ENCODE results near the gene DLX2.

Gene DLX2

DNA sequence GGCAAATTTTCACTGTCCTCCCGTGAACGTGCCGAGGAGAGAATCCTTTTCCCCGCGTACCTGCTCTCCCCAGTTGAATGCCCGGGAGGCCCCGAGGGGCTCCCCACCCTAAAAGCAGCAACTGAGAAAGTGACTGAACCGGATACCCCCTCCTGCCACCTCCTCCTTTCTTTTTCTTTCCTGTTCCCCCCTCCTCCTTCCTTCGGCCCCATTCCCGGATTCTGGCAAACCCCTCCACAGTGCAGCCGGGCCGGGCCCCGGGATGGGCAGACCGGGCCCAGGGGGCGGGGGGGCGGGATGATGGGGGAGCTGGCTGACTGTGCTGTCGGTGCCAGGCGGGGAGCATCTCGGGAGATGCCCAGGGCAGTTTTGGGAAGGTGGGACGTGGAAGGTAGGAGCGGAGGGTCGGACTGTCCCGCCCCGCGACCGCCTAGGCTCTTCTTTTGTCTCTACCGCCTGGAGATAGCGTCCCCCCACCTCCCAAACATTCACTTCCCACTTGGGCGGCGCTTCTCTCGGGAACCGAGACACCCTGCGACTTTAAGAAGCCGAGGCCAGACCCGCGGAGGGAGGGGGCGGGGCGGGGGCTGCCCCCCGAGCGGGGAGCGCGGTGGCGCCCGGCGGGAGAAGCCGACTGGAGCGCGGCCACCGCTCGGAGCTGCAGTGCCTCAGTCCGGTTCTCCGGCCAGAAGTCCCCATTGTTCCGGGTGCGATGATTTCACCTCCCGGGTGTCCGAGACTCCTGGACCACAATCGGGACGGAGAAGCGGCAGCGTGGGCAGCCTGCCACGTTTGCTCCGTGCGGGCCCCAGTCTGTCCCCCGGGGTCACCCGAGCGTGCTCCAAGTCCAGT is 8.2 kb downstream of the DLX2 start:
- no peak for DNase-seq

DNA sequence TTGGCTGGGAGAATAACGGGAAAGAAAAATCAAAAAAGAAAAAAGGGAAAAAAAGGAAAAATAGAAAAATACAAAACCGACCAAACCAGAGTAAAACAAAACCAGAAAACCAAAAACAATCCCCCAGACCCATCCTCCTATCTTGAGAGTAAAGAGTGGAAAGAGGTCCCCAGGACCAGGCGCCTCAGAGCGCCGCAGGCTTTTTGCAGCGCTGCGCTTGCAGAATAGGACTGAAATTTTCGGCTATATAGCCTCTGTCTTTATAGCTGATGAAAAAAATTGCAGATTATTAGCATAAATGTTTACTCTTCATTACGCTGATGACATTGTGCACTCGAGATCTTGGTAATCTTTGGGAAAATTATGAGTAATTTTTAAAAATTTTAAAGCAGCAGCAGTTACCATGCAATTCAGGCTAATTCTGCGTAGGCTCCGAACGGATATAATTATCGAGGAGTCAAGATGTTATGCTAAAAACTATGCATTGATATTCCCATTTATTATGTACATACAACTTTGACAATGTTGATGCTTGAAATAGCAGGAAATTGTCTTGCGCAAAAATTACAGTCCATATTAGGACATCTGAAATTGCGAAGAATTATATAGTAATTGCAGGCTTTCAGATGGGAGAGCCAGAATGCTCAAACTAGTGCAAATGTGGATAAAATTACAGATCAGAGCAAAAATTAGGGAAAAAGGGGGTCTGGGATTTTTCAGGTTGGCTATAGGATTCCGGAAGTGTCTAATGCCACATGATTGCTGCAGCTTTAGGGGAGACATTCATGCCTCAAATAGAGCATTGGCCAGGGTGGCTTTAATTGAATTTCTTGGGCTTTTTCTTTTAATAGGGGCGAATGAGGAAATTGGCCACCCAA is 9.0 kb downstream of the DLX2 start:
- DNase-seq, result no peak

DNA sequence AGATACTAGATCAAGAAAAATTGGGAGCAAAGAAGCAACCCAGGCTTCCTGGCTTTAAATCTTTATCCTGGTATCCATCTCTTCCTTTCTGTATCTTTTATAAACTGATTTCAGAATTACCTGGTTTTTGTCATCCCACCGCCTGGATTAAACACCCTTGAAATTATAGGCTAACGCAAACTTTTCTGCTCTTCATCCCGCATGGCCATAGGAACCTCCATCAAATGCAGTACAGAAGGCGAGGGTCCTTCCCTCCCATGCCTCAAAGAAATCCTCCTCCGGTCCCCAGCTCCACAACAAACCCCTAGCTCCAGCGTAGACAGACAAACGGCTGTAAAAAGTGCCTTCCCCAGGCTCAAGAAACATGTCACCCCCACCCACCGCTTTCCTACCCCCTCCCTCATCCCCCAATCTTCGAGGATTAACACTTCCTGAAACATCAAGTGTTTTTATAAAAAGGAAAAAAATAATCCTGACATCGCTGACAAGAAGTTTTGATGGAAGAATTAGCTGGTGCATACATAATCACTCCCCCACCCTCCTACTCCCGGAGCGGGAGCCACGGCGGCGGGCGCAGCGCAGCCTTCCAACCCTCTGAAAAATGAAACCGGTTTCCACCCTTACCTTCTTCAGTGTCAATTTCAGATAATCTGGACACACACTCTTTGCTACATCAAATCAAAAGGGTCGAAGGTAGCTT is 9.8 kb downstream of the DLX2 start:
- no peak for DNase-seq

DNA sequence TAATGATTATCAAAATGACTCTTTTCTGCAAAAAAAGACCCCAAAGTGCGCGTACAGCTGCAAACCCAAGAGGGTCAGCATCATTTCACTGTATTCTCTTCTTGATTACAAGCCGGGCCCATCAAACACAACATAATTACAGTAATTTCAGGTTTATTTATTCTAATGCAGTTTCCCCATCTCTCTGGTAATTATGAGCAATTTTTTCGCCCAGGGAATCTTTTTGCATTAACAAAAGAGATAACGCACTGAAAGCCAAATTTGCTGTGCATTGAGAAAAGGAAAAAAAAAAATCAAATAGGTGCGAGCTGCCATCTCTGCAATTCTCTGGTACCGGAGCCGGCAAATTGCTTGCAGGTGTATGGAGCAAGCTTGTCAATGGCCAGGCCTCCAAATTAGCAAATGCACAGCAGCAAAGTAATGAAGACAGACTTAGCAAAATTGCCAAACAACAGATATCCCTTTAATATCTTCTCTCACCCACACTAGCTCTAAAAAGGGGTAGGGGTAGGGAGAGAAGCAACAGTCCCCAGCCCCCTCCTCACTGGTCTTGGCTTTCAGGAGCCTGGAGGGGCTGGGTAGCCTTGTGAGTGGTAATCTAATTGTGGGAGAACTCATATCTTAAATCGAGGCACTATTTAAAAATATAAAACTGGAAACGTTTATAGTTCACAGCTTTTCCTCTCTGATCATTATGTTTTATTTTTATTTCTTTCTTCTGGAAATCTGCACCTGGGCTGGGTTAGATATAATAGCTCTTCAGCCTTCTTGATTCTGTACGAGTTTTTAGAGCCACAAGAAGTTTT is 10.7 kb downstream of the DLX2 start:
- DNase-seq, result no peak

DNA sequence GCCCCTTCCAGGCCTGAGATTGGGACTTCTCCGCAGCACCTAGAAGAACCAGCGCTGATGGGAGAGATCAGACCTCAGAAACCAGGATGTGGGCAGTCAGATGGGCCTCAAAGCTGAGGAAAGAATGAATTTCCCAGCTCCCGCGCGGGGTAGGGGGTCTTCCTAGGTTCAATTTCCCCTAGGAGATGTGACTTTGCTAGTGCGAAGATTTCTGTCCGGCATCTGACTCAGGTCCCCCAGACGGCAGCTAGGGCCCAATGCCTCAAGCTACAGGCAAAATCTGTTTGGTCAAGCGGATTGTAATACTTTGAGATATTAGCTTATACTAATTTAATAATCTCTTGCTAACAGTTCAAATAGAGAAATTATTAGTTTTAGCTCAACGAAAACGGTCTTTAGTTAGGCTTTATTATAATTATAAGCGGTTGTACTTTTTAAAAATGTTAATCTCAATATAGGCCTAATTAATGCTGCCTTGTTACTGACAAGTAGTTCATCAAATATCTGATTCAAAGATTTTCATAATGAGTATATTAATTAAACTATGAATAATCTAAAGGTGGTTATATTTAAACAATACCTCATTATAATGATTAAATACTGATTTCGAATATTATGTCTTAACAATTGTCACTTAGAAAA is 11.6 kb downstream of the DLX2 start:
- DNase-seq, result no peak

DNA sequence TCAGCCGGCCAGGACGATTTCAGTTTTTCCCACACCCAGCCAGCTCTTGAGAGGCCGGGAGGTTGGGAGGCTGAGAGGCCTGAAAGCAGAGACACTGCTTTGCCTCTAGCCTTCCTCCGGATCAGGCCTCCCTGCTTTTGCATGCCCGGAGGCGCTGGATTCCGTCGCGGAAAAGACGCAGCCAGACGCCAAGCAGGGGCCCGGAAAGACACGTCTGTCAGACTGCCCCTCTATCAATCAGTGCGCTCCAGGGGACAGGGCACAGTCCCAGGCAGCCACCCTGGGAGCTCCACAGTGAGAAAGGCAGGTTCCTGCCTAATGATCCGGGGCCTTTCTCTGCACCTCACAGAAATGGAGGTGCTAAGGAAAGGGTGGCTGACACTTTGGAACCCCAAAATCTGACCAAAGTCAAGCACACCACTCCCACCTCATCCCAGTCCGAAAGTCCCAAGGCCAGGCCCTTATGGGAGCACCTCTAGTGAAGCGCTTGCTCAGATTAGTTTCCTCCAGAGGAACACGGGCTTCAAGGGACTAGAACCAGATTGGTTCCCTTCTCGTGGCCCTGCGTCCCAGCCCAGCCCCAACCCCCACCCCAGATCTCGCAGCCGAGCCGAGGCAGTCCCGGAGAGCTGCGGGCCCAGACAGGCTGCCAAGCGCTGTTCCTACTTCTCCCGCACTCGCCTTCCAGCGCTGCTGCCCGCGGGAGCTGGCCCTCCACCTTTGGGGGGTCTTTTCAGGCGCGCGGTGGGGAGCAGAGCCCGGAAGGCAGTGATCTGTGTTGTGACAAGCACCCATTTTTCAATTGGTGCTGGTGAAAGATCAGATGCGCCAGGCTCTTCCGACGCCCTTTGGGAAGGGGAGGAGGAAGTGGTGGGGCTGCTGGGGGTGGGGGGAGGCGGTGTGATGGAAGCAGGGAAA is 12.4 kb downstream of the DLX2 start:
- no peak for DNase-seq

DNA sequence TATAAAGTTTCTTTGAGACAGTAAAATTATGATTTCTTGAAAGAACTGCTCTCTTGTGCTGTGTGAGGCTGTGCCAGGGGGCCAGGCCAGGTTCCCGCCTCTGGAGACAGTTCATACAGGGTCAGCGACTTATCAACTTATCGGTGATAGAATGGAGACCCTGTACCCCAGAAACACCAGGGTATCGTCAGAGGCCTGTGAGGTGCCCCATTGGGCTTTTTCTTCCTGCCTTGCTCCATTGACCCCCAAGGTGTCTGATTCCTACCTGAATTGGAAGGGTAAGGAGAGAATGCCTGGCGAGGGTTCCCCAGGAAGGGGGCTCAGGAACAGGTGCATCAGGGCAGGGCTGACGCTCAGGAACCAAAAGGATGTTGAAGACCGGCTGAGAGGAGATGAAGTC is 13.1 kb downstream of the DLX2 start:
- no peak for DNase-seq

DNA sequence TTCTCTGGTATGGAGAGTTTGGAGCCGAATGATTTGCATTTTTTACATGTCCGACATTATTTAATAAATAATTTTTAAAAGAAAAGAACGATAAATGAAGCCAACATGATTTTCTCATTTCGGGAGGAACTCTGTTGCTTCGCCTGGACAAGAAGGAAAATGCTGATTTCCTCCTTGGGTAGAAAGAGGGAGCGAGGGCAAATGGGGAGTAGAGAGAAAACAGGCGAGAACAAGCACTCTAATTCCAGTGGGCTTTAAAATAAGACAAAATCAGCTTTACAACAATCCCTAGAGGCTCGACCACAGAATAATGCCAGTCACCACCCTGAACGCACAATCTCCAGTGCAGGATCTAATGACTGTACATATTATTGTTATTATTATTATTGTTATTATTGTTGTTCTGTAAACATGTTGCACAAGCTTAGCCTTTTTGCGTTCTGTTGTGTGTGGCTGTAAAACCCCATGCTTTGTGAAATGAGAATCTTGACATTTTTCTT is 13.6 kb downstream of the DLX2 start:
- no peak for DNase-seq

DNA sequence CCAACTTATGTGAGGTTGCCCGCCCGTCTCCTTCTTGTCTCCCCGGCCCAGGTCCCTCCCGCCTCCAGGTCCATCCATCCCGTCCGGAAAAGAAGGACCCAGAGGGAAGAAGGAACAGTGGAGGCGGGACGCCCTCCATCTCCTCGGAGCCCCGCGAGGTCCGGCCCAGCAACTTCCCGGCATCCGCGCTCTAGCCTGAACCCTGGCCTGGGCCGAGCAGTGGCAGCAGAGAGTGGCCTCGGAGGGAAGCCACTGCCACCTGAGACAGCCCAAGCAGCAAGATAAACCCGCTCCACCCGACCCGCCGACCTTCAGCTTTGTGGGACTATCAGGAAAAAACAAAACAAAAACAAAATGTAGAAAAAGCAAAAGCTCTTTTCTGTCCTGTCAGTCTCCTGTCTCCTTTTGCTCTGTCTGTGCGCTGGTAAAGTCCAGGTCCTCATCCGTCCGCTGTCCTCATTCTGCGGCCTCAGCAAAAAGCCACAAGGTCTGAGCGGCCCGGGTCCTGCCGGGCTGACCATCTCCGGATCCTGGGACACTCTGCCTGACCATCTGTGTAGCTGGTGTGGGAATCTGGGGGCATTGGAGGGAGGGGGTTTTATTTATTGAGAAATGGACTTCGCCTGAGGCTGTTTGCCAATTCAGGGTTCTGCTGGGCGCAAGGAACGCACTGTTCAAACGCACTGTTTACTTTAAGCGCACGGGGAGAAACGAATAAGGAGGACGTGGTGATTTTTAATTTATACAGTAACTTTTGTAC is 14.3 kb downstream of the DLX2 start:
- no peak for DNase-seq

DNA sequence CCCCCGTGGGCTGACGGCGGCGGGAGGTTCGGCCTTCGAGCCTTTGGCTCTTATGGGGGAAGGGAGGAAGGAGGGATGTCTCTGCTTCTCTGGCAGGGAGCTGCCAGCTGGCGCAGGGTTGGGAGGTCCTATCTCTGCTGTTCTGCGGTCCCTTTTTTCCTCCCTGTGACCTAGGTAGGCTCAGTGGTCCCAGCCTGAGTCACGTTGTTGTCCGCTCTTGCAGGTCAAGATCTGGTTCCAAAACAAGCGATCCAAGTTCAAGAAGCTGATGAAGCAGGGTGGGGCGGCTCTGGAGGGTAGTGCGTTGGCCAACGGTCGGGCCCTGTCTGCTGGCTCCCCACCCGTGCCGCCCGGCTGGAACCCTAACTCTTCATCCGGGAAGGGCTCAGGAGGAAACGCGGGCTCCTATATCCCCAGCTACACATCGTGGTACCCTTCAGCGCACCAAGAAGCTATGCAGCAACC is 14.9 kb downstream of the DLX2 start:
- DNase-seq, result no peak

DNA sequence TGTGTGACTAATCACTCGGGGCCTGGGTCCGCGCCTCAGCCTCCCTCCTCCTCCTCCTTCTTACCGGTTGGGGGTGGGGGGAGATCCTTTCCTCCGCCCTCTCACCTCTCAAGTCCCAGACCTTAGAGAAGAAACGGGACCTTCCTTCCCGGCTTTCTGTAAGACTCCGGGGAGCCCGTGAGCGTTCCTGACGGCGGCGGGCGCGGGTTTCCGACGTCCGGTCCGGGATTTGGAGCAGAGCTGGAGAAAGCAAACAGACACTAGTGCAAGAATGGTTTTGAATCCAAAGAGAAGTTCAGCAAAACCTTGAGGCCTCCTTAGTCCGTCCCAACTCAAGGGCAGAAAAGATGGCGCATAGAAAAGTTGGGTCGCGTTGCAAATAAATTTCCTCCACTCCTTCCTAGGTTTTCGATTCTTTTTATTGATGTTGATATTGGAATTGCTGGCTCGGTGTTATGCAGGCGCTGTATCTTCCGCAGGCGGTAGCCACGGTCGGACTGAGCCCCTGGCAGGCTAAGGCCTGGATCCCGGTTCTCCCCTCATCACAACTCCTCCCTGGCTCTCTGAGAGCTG is 15.4 kb downstream of the DLX2 start:
- no peak for DNase-seq

DNA sequence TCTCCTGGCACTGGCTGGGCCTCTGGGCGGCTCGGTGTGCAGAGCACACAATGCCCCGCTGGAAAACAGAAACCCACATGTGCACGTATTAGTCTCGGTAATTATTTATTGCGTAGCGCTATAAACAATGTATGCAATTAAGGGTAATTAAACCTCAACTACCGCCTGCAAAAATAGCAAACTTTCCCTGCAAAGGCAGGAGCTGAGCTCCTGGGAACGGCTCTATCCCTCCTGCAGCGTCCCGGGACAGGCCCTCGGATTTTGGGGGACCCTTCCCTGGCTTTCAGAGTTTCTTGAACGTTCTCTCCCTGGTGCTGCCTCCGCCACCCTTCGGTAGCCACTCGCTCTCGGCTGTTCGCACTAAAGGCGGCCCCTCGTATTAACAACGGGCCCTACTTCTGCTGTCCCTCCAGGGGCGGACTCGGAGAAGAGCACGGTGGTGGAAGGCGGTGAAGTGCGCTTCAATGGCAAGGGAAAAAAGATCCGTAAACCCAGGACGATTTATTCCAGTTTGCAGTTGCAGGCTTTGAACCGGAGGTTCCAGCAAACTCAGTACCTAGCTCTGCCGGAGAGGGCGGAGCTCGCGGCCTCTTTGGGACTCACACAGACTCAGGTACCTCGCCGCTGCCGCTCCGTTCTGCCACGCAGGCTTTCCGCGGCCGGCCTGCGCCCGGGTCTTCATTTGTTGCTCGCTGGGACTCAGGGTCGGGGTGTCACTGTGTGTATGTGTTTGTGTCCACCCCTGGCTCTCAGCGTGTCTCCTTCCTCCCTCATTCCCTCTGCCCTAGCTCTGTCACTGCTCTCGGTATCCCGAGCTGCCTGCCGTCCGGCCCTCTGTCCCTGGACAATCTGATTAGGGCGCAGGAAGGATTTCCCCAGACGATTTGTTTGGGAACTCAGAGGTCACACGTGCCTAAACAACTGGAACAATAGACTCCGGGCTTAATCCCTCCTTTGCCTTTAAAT is 16.2 kb downstream of the DLX2 start:
- no peak for DNase-seq

DNA sequence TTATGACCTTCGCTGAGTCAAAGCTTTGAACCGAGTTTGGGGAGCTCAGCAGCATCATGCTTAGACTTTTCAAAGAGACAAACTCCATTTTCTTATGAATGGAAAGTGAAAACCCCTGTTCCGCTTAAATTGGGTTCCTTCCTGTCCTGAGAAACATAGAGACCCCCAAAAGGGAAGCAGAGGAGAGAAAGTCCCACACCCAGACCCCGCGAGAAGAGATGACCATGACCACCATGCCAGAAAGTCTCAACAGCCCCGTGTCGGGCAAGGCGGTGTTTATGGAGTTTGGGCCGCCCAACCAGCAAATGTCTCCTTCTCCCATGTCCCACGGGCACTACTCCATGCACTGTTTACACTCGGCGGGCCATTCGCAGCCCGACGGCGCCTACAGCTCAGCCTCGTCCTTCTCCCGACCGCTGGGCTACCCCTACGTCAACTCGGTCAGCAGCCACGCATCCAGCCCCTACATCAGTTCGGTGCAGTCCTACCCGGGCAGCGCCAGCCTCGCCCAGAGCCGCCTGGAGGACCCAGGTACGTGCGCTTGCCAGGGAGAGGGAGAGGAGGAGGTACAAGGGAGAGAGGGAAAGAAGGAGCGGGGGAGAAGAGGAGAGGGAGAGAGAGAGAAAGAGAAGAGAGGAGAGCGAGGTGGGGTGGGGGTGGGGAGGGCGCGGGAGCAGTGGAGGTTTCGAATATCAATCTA is 17.1 kb downstream of the DLX2 start, which contains the start of gene DLX1:
TSS of gene DLX1 (plus strand) at position 48 of the 700 bp plus-strand sequence. CDS start at position 219, 171 bp downstream.
- no peak for DNase-seq

DNA sequence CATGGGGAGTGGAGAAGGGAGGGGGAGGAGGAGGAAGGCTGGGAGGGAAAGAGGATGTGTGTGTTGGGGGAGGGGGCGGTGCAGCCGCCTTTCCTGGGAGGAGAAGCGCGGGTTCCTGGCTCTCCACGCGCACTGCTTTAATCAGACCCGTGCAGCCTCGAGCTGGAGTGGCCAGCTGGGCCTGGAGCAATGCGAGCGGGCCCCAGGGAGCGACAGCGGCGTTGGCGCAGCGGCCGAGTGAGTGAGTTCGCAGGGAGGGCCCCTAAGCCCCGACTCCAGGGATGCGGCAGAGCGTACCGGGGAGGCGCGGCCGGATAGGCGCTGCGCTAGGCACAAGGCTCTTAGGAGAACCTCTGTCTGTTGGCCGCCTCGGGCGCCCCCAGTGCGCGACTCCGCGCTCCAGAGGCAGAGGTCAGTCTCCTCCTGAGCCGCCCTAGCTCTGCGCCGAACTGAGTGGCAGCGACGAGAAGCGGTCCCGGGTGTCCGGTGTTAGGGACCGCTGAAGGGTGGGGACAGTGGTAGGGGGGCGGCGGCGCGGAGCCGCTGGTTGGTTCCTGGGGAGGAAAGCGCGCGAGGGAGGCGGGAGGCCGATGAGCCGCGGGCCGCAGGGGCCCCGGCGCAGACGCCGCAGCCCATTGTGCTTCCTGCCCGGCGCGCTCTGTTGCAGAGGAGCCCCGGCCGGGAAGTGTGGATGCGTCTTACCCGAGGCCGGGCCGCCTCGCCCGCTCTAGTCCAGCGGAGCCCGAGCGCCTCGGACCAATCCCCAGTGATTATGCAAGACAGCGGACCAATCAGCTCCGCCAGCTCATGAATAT is 17.8 kb downstream of the DLX2 start:
- DNase-seq, result peak in 41 of 56 donors; percentile 22 to 79 (median 52)

DNA sequence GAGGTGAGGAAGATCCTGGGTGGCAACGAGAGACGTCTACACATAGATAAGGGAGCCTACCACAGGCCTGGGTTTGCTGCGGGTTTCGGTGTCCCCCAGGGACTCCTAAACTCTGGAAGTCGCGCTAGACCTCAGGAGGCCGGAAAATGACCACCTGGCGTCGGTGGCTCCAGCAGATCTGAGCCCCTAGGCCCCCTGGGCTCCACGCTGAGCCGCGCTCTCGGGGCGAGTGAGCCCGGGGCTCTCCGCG is 18.4 kb downstream of the DLX2 start:
- DNase-seq, result no peak
